ENCODE data around the gene ANKRD12.

GRCh38 chr18:9126337-9126736 lies 10.2 kb upstream of the ANKRD12 start:
- no peak for TF ChIP-seq TAF1 (IDR thresholded peaks at IDR 0.05; ENCODE audit: borderline replicate concordance, low read depth, low read length)
- no peak for TF ChIP-seq POLR2A (IDR thresholded peaks at IDR 0.05; ENCODE audit: low read depth, low read length)
- TF ChIP-seq POLR2AphosphoS5 (IDR thresholded peaks at IDR 0.05; ENCODE audit: low read depth, low read length), result no peak

Measured in GM12892 (cell line).